ENCODE data around the gene YES1. TPM values are rescaled to one million over a fixed set of nuclear protein-coding genes. Genes with fewer than 3 reads are reported as not detected.

The YES1 gene
- total and polyA plus RNA-seq, 4 donors = 12.5 to 57.6 (median 21.9) TPM

GRCh38 chr18:816088-816653 lies 4.1 kb upstream of the YES1 start:
- Histone ChIP-seq H3K4me3 (ENCODE audit: low read depth in 1 of 3, low read length in 3 of 3) (no peak overlapping the region), H3K27me3 (ENCODE audit: control insufficient read depth in 4 of 4, insufficient read depth in 4 of 4, low read length in 3 of 4) (no peaks in the 10 kb centered on the region), H3K9me3 (ENCODE audit: control insufficient read depth in 4 of 4, low read length in 3 of 4) (no peaks in the 10 kb centered on the region), H3K27ac (ENCODE audit: low read depth in 1 of 2, low read length in 2 of 2) (no peak overlapping the region), H3K4me1 (ENCODE audit: control insufficient read depth in 4 of 4, insufficient read depth in 4 of 4, low read length in 3 of 4) (peaks cover 0 to 4% (median 0%) of the 10 kb centered on the region in 4 donors), H3K9ac (ENCODE audit: low read depth in 1 of 2, low read length in 2 of 2) (no peak overlapping the region), H3K36me3 (ENCODE audit: control insufficient read depth in 4 of 4, insufficient read depth in 3 of 4, low read depth in 1 of 4, low read length in 3 of 4) (no peaks in the 10 kb centered on the region)
- TF ChIP-seq SP1 (IDR thresholded peaks at IDR 0.05) (no peak), GABPA (IDR thresholded peaks at IDR 0.05 in 1 of 2, conservative IDR thresholded peaks at IDR 0.05 in 1 of 2) (no peak), FOXA1 (IDR thresholded peaks at IDR 0.05) (no peak), YY1 (IDR thresholded peaks at IDR 0.05) (no peak), HNF4A (conservative IDR thresholded peaks at IDR 0.05) (no peak), TAF1 (conservative IDR thresholded peaks at IDR 0.05) (no peak), EGR1 (IDR thresholded peaks at IDR 0.05; ENCODE audit: low read depth in 2 of 2) (no peak), RAD21 (IDR thresholded peaks at IDR 0.05) (no peak), HNF4G (IDR thresholded peaks at IDR 0.05) (no peak), FOXA2 (IDR thresholded peaks at IDR 0.05) (no peak)
- TF ChIP-seq, protein P1, sequence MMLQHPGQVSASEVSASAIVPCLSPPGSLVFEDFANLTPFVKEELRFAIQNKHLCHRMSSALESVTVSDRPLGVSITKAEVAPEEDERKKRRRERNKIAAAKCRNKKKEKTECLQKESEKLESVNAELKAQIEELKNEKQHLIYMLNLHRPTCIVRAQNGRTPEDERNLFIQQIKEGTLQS (IDR thresholded peaks at IDR 0.05) = no peak
- TF ChIP-seq, protein P2, sequence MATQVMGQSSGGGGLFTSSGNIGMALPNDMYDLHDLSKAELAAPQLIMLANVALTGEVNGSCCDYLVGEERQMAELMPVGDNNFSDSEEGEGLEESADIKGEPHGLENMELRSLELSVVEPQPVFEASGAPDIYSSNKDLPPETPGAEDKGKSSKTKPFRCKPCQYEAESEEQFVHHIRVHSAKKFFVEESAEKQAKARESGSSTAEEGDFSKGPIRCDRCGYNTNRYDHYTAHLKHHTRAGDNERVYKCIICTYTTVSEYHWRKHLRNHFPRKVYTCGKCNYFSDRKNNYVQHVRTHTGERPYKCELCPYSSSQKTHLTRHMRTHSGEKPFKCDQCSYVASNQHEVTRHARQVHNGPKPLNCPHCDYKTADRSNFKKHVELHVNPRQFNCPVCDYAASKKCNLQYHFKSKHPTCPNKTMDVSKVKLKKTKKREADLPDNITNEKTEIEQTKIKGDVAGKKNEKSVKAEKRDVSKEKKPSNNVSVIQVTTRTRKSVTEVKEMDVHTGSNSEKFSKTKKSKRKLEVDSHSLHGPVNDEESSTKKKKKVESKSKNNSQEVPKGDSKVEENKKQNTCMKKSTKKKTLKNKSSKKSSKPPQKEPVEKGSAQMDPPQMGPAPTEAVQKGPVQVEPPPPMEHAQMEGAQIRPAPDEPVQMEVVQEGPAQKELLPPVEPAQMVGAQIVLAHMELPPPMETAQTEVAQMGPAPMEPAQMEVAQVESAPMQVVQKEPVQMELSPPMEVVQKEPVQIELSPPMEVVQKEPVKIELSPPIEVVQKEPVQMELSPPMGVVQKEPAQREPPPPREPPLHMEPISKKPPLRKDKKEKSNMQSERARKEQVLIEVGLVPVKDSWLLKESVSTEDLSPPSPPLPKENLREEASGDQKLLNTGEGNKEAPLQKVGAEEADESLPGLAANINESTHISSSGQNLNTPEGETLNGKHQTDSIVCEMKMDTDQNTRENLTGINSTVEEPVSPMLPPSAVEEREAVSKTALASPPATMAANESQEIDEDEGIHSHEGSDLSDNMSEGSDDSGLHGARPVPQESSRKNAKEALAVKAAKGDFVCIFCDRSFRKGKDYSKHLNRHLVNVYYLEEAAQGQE (IDR thresholded peaks at IDR 0.05) = no peak
- TF ChIP-seq, protein P3, sequence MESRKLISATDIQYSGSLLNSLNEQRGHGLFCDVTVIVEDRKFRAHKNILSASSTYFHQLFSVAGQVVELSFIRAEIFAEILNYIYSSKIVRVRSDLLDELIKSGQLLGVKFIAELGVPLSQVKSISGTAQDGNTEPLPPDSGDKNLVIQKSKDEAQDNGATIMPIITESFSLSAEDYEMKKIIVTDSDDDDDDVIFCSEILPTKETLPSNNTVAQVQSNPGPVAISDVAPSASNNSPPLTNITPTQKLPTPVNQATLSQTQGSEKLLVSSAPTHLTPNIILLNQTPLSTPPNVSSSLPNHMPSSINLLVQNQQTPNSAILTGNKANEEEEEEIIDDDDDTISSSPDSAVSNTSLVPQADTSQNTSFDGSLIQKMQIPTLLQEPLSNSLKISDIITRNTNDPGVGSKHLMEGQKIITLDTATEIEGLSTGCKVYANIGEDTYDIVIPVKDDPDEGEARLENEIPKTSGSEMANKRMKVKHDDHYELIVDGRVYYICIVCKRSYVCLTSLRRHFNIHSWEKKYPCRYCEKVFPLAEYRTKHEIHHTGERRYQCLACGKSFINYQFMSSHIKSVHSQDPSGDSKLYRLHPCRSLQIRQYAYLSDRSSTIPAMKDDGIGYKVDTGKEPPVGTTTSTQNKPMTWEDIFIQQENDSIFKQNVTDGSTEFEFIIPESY (IDR thresholded peaks at IDR 0.05) = no peak
- TF ChIP-seq, protein P4, sequence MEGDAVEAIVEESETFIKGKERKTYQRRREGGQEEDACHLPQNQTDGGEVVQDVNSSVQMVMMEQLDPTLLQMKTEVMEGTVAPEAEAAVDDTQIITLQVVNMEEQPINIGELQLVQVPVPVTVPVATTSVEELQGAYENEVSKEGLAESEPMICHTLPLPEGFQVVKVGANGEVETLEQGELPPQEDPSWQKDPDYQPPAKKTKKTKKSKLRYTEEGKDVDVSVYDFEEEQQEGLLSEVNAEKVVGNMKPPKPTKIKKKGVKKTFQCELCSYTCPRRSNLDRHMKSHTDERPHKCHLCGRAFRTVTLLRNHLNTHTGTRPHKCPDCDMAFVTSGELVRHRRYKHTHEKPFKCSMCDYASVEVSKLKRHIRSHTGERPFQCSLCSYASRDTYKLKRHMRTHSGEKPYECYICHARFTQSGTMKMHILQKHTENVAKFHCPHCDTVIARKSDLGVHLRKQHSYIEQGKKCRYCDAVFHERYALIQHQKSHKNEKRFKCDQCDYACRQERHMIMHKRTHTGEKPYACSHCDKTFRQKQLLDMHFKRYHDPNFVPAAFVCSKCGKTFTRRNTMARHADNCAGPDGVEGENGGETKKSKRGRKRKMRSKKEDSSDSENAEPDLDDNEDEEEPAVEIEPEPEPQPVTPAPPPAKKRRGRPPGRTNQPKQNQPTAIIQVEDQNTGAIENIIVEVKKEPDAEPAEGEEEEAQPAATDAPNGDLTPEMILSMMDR (IDR thresholded peaks at IDR 0.05; ENCODE audit: low read depth, low read length, missing input control) = no peak
- TF ChIP-seq, protein P5, sequence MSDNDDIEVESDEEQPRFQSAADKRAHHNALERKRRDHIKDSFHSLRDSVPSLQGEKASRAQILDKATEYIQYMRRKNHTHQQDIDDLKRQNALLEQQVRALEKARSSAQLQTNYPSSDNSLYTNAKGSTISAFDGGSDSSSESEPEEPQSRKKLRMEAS (IDR thresholded peaks at IDR 0.05) = no peak
- DNase-seq (ENCODE audit: low spot score) = no peak
- 93% methylated on average over 4 of the region's 4 CpGs for WGBS

GRCh38 chr18:815353-815752 lies 3.3 kb upstream of the YES1 start:
- TF ChIP-seq YY1 (IDR thresholded peaks at IDR 0.05) (no peak), FOXA2 (IDR thresholded peaks at IDR 0.05) (no peak), GABPA (IDR thresholded peaks at IDR 0.05 in 1 of 2, conservative IDR thresholded peaks at IDR 0.05 in 1 of 2) (no peak)
- WGBS = 94% methylated on average over 3 of the region's 3 CpGs
- no peak for DNase-seq (ENCODE audit: low spot score)
- Histone ChIP-seq H3K27me3 (ENCODE audit: control insufficient read depth in 4 of 4, insufficient read depth in 4 of 4, low read length in 3 of 4) (no peaks in the 10 kb centered on the region), H3K9ac (ENCODE audit: low read depth in 1 of 2, low read length in 2 of 2) (no peak overlapping the region), H3K9me3 (ENCODE audit: control insufficient read depth in 4 of 4, low read length in 3 of 4) (no peaks in the 10 kb centered on the region), H3K36me3 (ENCODE audit: control insufficient read depth in 4 of 4, insufficient read depth in 3 of 4, low read depth in 1 of 4, low read length in 3 of 4) (no peaks in the 10 kb centered on the region), H3K4me3 (ENCODE audit: low read depth in 1 of 3, low read length in 3 of 3) (no peak overlapping the region), H3K4me1 (ENCODE audit: control insufficient read depth in 4 of 4, insufficient read depth in 4 of 4, low read length in 3 of 4) (peaks cover 0 to 7% (median 0%) of the 10 kb centered on the region in 4 donors), H3K27ac (ENCODE audit: low read depth in 1 of 2, low read length in 2 of 2) (no peak overlapping the region)

Measured in liver (tissue), 9 donors.